HG03039 (cell line): ENCODE measurements around the gene GALNT5.
"Not testable (repeated sequence)": the region's sequence is repeated elsewhere in the genome, so short reads cannot be mapped to it uniquely, and the experiment has no call there.

ENCODE experiments used
- ATAC-seq: cut with Tn5 transposase; IDR thresholded peaks from one replicate; pipeline ENCODE4 v1.9.1; 2021; ENCODE audit warnings: mild to moderate bottlenecking, moderate library complexity; ENCODE audit not compliant: unreplicated experiment

The GALNT5 gene

GRCh38 chr2:157250836-157251235 lies 6.7 kb upstream of the GALNT5 start:
- no peak for ATAC-seq

- no peak for ATAC-seq
Observed at GRCh38 chr2:157251932-157252331, 5.6 kb upstream of the GALNT5 start.

GRCh38 chr2:157252529-157252928 lies 5.0 kb upstream of the GALNT5 start:
- no peak for ATAC-seq

- ATAC-seq: no peak
Observed at GRCh38 chr2:157254041-157254440, 3.5 kb upstream of the GALNT5 start.

- ATAC-seq: no peak
Observed at GRCh38 chr2:157255746-157256145, 1.8 kb upstream of the GALNT5 start.

GRCh38 chr2:157256626-157257025 lies 879 bp upstream of the GALNT5 start:
- peak; percentile 94 for ATAC-seq

GRCh38 chr2:157258520-157259326 lies 1.2 kb downstream of the GALNT5 start:
- no peak for ATAC-seq

- no peak for ATAC-seq
Observed at GRCh38 chr2:157259386-157259785, 1.9 kb downstream of the GALNT5 start.

- no peak for ATAC-seq
Observed at GRCh38 chr2:157259960-157260359, 2.5 kb downstream of the GALNT5 start.

GRCh38 chr2:157260533-157261198 lies 3.2 kb downstream of the GALNT5 start:
- no peak for ATAC-seq

GRCh38 chr2:157261199-157261782 lies 3.8 kb downstream of the GALNT5 start:
- no peak for ATAC-seq

GRCh38 chr2:157262248-157262647 lies 4.7 kb downstream of the GALNT5 start:
- ATAC-seq: no peak

- ATAC-seq: no peak
Observed at GRCh38 chr2:157264099-157264498, 6.6 kb downstream of the GALNT5 start.

GRCh38 chr2:157265825-157266224 lies 8.3 kb downstream of the GALNT5 start:
- ATAC-seq: no peak

GRCh38 chr2:157267476-157267875 lies 10.0 kb downstream of the GALNT5 start:
- ATAC-seq: no peak

GRCh38 chr2:157269060-157269459 lies 11.6 kb downstream of the GALNT5 start:
- ATAC-seq: no peak

GRCh38 chr2:157269922-157270321 lies 12.4 kb downstream of the GALNT5 start:
- ATAC-seq: no peak

GRCh38 chr2:157271590-157272203 lies 14.2 kb downstream of the GALNT5 start:
- no peak for ATAC-seq

GRCh38 chr2:157279311-157279710 lies 21.8 kb downstream of the GALNT5 start:
- ATAC-seq: not testable (repeated sequence)

GRCh38 chr2:157281316-157281715 lies 23.8 kb downstream of the GALNT5 start:
- no peak for ATAC-seq

- ATAC-seq: no peak
Observed at GRCh38 chr2:157283468-157283867, 26.0 kb downstream of the GALNT5 start.

- no peak for ATAC-seq
Observed at GRCh38 chr2:157287160-157287559, 29.7 kb downstream of the GALNT5 start.
